ENCODE measurements around the gene RAB36.

Gene RAB36, protein sequence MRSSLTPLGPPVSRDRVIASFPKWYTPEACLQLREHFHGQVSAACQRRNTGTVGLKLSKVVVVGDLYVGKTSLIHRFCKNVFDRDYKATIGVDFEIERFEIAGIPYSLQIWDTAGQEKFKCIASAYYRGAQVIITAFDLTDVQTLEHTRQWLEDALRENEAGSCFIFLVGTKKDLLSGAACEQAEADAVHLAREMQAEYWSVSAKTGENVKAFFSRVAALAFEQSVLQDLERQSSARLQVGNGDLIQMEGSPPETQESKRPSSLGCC

DNA sequence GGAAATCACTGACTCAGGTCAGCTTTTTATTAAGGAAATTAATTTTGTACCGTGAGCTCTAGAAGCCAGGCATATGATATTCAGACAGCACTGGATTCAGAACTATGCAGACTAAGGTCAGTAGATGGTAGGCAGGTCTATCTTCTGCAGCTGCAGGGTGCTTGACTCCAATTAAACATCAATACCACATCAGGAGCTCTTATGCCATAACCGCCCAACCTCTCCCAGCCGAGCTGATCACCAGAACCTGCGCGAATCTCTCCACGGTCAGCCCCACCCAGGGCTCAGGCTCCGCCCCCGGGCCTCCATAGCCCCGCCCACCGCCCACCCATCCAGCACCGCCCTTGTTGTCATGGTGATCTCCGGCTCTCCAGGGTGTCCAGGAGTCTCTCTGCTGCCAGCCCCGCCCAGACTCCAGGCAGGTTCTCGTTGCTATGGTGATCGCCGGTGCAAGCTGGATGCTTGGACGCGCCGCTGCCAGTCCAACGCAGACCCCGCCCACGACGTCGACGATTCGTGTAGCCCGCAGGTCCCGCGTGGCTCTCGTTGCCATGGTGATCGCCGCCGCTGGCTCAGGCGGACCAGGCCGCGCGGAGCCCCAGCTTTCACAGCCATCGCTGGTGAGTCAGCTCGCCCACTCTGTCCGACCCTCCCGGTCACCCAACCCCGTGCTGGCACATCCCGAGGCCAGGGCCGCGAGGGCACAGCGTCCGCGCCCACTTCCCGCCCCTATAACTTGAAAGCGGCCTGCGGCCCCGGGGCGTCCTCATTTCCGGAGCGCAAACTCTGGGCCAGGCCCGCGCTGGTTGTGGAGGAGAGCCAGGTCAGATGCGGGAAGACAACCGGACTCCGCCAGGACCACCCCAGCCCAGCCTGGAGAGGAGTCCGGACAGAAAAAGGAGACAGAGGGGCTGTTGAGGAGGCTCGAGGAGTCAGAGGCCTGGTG, at the start of gene RAB36:
Gene RAB36, plus strand, starts transcription at position 546 of the 946 bp plus-strand sequence. CDS start 1,140 bp downstream, outside the sequence.
- in situ Hi-C loops (cut with HindIII; ENCODE audit: low sequenced_read_pairs): no loop called here

DNA sequence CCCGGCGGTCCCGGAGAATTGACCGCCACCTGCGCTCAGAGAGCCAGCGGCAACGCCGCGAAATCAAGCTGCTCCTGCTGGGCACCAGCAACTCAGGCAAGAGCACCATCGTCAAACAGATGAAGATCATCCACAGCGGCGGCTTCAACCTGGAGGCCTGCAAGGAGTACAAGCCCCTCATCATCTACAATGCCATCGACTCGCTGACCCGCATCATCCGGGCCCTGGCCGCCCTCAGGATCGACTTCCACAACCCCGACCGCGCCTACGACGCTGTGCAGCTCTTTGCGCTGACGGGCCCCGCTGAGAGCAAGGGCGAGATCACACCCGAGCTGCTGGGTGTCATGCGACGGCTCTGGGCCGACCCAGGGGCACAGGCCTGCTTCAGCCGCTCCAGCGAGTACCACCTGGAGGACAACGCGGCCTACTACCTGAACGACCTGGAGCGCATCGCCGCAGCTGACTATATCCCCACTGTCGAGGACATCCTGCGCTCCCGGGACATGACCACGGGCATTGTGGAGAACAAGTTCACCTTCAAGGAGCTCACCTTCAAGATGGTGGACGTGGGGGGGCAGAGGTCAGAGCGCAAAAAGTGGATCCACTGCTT, 49.4 kb upstream of the RAB36 start:
- in situ Hi-C loops (cut with HindIII; ENCODE audit: low sequenced_read_pairs): no loop called here

DNA sequence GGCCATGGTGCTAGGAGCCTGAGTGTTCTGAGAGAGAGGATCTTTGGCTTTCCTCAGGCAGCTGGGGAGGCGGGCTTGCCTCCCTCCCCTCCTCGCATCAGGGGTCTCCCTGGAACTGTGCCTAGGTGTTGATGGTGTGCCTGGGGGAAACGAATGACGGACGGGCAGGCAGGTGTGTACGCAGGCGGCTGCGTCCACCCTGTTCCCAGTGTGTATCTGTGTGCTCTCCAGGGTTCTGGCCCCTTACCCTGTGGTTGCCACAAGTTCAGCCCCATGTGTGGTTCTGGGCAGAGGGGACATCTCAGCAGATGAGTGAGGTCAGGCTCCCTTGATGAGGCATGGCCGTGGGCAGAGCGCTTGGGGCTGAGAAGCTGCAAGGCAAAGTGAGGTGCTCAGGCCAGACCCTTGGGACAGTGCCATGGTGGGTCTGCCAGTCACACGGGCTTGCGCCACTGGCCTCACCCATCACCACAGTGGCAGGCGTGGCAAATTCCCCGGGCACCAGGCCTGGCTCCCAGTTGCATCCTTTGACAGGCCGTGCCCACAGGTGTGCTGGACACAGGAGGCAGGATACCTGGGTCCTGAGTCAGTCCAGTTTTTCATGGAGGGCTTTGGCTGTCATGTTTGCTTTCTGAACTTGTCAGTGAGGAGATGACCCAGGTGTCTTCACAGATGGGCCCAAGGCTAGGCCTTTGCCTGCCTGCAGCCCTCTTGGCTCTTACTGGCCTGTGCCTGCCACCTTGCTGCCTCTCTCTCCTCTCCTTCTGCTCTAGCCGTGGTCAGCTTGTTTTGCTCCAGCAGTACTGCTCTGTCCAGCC, 47.7 kb upstream of the RAB36 start:
- in situ Hi-C loops (cut with HindIII; ENCODE audit: low sequenced_read_pairs): no loop called here

DNA sequence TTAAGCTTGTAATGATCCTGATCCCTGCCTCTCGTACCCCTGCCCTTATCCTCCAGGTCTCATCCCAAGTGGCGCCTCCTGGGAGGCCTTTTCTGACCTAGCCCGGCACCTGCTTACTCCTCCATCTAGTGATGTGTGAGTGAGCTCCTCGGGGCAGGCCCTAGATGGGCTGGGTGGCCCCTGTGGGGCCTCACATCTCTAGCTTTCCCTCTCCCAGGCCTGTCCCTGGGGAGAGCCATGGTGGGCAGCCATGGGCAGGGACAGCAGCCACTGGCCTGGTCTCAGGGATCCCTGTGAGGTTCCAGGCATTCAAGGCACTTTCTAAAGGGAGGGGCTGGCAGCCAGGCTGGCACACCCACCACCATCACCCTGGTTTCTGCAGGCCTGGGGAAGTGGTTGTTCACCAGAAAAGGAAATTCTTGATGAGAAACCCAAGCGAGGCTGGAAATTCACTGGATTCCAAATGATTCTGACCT, 47.0 kb upstream of the RAB36 start:
- in situ Hi-C loops (cut with HindIII; ENCODE audit: low sequenced_read_pairs): no loop called here

DNA sequence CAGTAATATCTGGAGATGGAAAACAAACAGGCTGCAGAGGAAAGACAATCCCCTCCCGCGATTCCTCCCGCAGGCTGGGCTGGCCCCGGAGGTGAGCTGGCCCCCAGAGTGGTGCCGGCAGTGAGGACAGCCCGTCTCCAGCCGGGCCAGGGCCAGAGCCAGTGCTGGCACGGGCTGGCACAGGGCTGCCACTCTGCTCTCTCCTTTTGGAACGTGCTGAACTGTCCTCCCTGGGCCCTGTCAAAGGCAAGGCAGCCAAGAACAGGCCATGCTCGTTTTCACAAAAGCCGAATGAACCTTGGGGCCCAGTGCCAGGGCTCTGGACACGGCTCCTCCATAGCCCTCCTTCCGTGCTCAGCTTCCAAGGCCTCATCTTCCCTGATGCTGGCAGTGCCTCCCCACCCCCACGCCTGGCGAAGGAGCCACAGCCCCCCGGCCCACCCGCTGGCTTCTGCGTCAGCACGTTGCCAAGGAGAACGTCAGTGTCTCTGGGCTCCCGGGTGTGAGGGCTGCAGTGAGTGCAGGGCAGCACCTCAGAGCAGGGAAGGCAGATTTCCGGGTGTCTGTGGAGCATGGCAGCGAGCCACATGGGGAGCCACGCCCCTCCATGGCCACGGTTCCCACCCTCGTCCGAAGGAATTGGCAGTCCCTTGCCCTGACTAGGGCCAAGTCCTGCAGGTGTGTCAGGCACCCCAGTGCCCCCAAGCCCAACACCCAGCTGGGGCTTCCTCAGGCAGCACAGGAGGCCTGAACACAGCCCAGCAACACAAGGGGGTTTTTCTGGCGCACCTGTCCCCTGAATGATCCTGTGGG, 46.4 kb upstream of the RAB36 start:
- in situ Hi-C loops (cut with HindIII; ENCODE audit: low sequenced_read_pairs): no loop called here

DNA sequence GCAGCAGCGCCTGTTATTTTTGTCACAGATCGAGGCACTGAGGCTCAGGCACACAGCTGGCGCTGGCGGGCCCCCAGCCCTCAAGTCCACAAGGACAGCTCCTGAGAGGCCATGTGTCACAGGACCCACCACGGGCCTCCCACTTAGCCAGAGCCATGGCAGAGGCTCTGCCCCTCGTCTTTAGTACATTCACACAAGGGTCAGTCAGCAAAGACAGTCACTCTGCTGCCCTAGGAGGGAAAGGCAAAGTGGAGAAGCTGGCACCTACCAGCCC, 45.8 kb upstream of the RAB36 start:
- in situ Hi-C loops (cut with HindIII; ENCODE audit: low sequenced_read_pairs): no loop called here

DNA sequence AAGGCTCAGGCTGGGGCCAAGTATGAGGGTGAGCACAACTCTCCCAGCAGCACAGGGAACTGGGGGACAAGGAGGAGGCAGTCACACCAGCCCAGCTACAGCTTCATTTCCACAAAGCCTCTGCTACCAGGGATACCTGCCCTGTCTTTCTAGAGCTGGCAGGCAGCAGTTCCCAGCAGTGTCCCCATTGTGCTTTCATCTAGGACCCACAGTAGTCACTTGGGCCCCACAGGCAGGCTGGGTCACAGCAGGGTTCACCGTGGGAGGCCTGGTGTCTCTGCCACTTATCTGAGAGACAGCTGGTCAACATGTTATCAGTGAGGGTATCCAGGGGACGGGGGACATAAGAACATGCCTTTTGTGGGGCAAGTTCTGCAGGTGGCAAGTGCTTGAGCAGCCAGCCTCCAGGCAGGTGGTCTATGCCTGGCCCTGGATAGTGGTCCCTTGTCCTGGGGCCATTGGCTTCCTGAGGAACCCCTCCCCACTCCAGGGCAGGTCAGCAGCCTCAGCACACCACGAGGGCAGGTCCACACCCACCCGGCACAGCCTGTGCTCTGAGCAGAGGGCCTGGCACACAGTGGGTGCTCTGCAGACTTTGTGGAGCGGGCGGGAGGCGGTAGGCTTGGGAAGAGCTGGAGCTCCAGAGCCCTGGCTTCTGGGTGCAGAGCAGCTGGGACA, 45.0 kb upstream of the RAB36 start:
- in situ Hi-C loops (cut with HindIII; ENCODE audit: low sequenced_read_pairs): no loop called here

DNA sequence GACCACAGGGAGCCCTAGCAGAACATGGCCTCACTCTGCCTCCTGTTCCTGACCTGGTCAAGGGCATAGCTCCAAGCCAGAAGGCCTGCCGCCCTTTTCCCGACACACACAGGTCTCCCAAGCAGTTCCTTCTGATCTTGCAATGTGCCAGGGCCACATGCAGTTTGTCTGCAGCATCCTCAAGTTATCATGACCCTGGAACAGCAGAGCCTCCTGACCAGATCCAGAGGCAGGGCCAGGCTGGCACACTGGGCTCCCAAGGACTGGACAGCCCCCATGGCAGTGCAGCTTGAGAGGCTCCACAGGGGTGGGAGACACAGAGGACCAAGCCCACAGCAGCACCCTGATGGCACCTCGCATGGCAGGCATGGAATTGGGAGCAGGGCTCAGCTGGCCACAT, 43.8 kb upstream of the RAB36 start:
- in situ Hi-C loops (cut with HindIII; ENCODE audit: low sequenced_read_pairs): no loop called here

DNA sequence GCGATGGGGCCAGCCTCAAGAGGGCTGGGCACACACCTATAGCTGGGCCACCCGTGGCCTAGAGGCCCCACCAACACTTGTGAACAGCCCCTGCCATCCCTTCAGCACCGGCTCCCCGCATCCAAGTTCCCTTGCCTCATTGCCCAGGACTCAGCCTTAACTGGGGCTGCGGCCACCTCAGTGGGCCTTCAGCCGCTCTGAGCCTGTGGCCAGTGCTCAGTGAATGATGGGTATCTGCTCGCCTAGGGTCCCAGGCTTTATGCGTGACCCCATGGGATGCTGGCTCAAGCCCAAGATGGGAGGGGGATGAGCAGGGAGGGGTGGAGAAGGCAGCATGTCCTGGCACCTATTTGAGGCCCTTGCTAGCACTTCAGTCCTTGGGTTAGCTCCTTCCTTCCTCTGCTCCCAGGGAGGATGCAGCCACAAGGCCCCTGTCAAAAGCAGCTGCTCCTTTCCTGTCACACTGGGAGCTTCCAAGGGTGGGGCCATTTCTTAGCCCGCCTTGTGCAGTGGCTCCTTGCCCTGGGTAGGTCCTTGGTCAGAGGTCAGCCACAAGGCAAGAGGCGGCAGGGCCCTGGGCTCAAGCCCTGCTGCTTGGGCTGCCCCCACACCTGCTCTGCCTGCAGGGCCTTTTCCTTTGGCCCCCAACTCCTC, 43.1 kb upstream of the RAB36 start:
- in situ Hi-C loops (cut with HindIII; ENCODE audit: low sequenced_read_pairs): no loop called here

DNA sequence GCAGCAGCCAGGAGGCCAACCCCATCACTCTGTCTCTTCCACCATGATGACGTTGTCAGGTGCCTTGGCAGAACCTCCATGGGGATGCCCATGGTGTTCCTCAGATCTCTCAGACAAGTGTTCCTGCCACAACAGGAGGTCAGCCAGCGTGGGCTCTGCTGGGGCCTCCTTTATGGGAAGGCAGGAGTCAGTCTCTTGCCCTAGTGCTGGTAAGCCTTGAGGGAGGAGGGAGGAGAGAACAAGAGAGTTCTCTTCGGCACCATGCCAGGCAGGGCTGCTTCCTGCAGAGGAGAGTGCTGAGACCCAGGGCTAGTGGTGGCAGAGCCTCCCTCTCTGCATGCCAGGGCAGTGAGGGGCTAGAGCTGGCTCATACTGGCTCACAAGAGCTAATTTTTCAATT, 42.5 kb upstream of the RAB36 start:
- in situ Hi-C loops (cut with HindIII; ENCODE audit: low sequenced_read_pairs): no loop called here

DNA sequence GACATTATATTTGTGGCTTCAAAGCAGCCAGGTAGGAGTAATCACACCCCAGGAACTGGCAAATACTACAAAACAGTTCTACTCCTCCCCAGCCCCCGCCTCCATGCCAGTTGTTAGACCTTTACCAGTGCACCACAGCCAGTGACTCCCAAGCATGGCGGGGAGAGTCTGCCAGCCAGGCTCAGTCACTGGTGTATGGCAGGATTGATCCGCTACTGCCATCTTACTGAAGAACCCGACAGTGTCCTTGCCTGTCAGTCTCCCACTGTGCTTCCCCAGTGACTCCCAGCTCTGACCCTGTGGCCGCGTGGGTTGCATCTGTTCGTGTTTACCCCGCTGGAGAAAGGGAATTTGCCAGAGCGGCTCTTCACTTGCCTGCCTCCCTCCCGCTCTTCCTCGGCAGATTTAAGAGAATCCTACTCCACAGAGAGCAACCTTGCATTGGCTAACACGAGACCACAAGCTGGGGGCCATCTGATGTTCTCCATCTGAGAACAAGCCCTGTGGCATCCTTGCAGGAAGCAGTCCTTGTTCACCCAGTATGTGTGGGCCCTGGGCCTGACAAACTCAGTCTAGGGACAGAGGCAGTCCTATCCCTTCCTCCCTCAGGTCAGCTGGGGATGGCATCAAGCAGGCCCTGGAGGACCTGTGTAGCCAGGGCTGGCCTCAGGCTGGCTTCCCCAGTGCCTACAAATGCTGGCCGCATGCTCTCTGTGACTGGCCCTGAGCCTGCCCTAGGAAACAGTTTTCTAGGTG, 41.9 kb upstream of the RAB36 start:
- in situ Hi-C loops (cut with HindIII; ENCODE audit: low sequenced_read_pairs): no loop called here

DNA sequence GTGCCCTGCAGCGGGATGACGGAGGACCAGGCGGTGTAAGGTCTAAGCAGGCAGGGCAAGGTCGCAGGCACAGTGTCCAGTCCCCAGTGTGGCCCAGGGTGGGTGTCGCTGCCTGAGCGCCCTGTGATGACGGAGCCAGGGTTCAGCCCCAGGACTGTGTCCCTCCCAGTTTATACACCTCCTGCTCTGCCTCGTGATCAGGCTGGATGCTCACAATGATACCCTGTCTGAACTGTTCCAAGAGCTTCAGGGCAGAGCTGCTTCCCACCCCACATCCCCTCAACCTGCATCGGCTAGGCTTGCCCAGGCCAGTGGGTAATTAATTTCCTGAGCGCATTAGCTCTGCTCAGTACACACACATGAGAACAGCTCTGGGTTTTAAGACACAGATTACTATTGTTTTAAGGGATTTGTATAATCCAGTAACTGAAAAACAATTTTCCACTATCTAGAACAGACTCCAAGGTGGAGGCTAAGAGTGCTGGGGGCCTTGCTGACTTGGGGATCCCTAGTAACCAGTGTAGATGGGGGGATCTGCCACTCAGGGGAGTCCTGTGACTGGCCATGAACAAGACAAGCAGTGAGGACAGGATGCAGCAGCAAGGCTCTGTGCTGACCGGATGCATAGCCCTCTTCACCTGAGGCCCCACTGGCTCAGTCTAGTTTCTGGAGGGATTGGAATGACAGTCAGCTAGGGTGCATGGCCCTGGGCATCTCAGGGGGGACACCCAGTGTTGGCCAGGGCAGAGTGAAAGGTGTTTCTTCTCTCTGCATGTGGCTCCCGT, 40.9 kb upstream of the RAB36 start:
- in situ Hi-C loops (cut with HindIII; ENCODE audit: low sequenced_read_pairs): no loop called here

DNA sequence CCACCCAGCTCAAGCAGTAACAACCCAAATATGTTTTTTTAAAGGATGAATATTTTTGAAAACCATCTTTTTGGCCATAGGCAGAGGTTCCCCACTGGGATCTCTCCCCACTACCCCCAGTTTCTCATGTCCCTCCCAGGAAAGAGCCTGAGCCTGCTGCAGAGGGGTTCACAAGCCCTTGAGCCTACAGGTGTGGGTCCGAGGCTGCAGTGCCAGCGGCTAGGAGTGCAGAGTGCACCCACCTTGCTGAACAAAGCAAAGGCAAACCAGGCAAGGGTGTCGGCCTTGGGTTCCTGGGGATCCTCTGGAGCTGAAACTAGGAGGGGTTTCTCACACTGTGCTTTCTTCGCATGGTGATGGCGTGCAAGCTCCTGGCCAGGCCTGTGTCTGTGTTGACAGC, 40.0 kb upstream of the RAB36 start:
- in situ Hi-C loops (cut with HindIII; ENCODE audit: low sequenced_read_pairs): no loop called here

DNA sequence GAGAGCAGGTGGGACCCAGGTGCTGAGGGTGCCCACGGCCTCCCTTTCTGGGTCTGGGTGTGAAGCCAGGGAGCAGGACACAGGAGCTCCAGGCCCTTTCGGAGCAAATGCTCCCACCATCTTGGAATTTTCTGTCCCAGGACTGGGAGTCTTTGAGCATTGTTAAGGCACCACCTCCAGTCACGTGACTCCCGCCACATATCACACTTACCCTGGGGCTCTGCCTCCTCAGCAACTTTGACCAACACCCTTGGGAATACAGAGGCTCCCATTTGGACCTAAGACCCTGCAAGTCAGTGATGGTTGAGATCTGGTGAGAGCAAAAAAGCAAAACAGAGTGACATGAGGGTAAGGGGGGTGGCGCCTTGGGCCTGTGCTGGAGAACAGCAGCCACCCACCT, 39.4 kb upstream of the RAB36 start:
- in situ Hi-C loops (cut with HindIII; ENCODE audit: low sequenced_read_pairs): no loop called here

DNA sequence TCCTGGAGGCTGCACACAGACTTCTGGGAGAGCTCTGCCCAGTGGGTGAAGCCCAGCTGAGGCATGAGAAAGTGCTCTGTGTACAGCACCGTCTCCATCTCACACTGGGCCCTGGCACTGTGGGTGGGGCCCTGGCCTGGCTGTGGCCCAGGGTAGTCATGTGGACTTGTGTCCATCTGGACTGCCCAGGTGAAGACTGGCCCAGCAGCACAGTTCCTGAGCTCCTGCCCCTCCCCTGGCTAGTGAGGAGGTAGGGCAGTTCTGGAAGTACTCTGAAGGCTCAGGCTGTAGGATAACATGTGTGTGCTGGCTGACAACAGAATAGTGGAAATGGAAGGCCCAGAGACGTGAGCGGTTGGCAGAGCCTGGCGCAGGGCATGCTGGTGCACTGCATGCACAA, 38.9 kb upstream of the RAB36 start:
- in situ Hi-C loops (cut with HindIII; ENCODE audit: low sequenced_read_pairs): no loop called here

DNA sequence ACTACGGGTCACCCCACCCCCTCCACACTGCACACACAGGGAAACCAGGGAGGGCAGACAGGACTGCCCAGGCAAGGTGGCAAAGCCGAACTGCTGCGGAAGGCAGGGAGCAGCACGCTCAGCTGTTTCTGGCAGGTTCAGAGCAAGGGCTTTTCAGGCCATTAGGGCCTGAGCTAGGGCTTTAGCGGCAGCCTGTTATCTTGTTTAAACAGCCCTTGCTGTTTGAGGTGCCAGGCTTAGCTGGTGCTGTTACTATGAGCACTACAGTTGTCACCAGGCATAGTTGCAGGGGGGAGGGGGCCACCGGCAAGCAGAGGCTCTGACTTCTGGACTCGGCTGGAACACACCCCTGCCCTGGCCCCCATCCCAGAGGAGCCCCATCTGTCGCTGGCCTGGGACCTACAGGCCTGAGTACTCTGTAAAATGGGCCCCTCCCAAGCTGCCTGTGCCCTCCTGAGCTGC, 38.3 kb upstream of the RAB36 start:
- in situ Hi-C loops (cut with HindIII; ENCODE audit: low sequenced_read_pairs): no loop called here

DNA sequence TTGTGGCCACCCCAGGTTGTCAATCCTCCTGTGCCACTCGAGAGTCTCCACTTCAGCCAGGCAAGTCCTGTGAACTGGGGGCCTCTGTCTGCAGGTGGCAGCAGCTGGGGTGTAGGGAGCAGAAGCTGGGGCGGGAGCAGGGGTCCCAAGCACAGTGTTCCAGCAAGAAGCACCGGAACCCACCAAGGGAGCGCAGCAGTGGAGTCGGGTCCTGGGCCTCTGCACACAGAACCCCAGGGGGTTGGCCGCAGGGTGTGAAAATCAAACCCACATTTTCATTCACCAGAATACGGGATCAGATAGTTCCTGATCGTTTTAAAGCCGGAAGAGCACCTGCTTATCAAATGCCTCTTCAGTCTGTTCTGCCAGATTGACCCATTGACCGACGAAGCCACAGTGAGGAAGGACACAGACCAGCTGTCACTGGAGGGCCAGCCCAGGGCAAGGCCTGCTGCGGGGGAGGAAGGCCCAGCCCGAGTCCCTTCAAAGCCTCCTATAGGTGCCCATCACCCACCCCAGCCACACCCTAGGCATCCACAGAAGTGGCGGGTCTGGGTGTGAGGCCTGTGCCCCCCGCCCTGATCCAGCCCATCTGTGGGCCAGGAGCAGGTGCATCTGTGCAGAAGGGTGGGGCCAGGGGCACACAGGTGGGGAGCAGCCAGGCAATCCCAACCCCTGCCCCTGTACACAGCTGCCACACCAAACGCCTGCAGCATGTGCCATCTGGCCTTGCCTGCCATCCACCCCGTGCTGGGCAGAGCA, 37.6 kb upstream of the RAB36 start:
- in situ Hi-C loops (cut with HindIII; ENCODE audit: low sequenced_read_pairs): no loop called here
